ENCODE data around the gene SERPINA5.

GRCh38 chr14:94583557-94583956 lies 2.3 kb downstream of the SERPINA5 start:
- TF ChIP-seq, protein P1, sequence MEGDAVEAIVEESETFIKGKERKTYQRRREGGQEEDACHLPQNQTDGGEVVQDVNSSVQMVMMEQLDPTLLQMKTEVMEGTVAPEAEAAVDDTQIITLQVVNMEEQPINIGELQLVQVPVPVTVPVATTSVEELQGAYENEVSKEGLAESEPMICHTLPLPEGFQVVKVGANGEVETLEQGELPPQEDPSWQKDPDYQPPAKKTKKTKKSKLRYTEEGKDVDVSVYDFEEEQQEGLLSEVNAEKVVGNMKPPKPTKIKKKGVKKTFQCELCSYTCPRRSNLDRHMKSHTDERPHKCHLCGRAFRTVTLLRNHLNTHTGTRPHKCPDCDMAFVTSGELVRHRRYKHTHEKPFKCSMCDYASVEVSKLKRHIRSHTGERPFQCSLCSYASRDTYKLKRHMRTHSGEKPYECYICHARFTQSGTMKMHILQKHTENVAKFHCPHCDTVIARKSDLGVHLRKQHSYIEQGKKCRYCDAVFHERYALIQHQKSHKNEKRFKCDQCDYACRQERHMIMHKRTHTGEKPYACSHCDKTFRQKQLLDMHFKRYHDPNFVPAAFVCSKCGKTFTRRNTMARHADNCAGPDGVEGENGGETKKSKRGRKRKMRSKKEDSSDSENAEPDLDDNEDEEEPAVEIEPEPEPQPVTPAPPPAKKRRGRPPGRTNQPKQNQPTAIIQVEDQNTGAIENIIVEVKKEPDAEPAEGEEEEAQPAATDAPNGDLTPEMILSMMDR (IDR thresholded peaks at IDR 0.05; ENCODE audit: low read depth, low read length), result no peak
- TF ChIP-seq EZH2phosphoT487 (IDR thresholded peaks at IDR 0.05; ENCODE audit: low read depth), result no peak
